ENCODE measurements around the gene COL16A1. TPM values are rescaled to one million over a fixed set of nuclear protein-coding genes. Genes with fewer than 3 reads are reported as not detected.

COL16A1 gene
- total and polyA plus RNA-seq, 2 of the 13 experiments (the other 11 are each of a cell fraction or from before 2014, with no cell fraction given): 4.3 to 12.2 TPM

GRCh38 chr1:31727195-31727594, 23.4 kb upstream of the COL16A1 start:
- WGBS (ENCODE audit: low lambda C conversion rate): 60% methylated on average over 11 of the region's 14 CpGs
- intact Hi-C loops (cut with micrococcal nuclease; ENCODE audit: unreplicated experiment) (no loop called here), in situ Hi-C loops (cut with HindIII; ENCODE audit: extremely low pct_ligation_motif_present, low pct_unique_long_range_greater_than_20kb) (no loop called here)
- ATAC-seq (no peak), FAIRE-seq (no peak), DNase-seq (ENCODE audit: low spot score) (no peak)
- Histone ChIP-seq H3K4me1 (ENCODE audit: insufficient read depth, low read length) (peaks cover 44% of the 10 kb centered on the region), H2AFZ (ENCODE audit: low read length) (no peak overlapping the region), H4K20me1 (ENCODE audit: insufficient read depth, low read length) (no peaks in the 10 kb centered on the region; the same call in 1 of the 2 replicates), H3K36me3 (replicated peaks in 1 of 2; ENCODE audit: control insufficient read depth in 1 of 2, insufficient read depth in 2 of 2, low read length in 2 of 2) (no peaks in the 10 kb centered on the region), H3K4me3 (replicated peaks in 1 of 3; ENCODE audit: insufficient read depth in 1 of 3, low read depth in 2 of 3, low read length in 3 of 3) (no peak overlapping the region), H3K79me2 (ENCODE audit: insufficient read depth, low read length) (no peaks in the 10 kb centered on the region), H3K27me3 (ENCODE audit: control insufficient read depth in 1 of 2, insufficient read depth in 2 of 2, low read length in 2 of 2) (peaks cover 3 to 37% of the 10 kb centered on the region in 2 experiments; a peak in 4 of 5 replicates), H3K9me3 (ENCODE audit: low read length) (no peaks in the 10 kb centered on the region), H3K9ac (ENCODE audit: insufficient read depth, low read depth, low read length) (no peak overlapping the region), H3K4me2 (ENCODE audit: low read depth, low read length) (no peak overlapping the region), H3K27ac (ENCODE audit: extremely low read length, insufficient read depth, low read length) (no peak overlapping the region)
- no TSS peak for BruUV-seq (replicated peaks)
- POLR2A ChIA-PET: no interaction called here
- TF ChIP-seq SRSF1 (optimal IDR thresholded peaks at IDR 0.05; ENCODE audit: low read depth, low read length) (no peak), U2AF1 (optimal IDR thresholded peaks at IDR 0.05; ENCODE audit: low read depth, low read length) (no peak), ATF3 (CRISPR knock-in tag; IDR thresholded peaks at IDR 0.05) (no peak), ZNF615 (CRISPR knock-in tag; IDR thresholded peaks at IDR 0.05; ENCODE audit: borderline replicate concordance) (no peak), ARID2 (CRISPR knock-in tag; IDR thresholded peaks at IDR 0.05; ENCODE audit: borderline replicate concordance) (no peak), RFXAP (CRISPR knock-in tag; IDR thresholded peaks at IDR 0.05; ENCODE audit: borderline replicate concordance) (no peak), NCOA5 (CRISPR knock-in tag; IDR thresholded peaks at IDR 0.05) (no peak), RFXANK (CRISPR knock-in tag; IDR thresholded peaks at IDR 0.05) (no peak), MED8 (CRISPR knock-in tag; IDR thresholded peaks at IDR 0.05; ENCODE audit: insufficient replicate concordance) (no peak), ZBTB21 (CRISPR knock-in tag; IDR thresholded peaks at IDR 0.05) (no peak), ZBTB7A (CRISPR knock-in tag; IDR thresholded peaks at IDR 0.05) (no peak), ZNF441 (CRISPR knock-in tag; IDR thresholded peaks at IDR 0.05; ENCODE audit: borderline replicate concordance) (no peak), CEBPB (IDR thresholded peaks at IDR 0.05; ENCODE audit: borderline replicate concordance, low read depth, low read length) (no peak), ZBTB3 (CRISPR knock-in tag; IDR thresholded peaks at IDR 0.05; ENCODE audit: borderline replicate concordance, low read depth) (no peak), ZNF44 (CRISPR knock-in tag; IDR thresholded peaks at IDR 0.05) (no peak)
- CTCF ChIA-PET (ENCODE audit: low intra/inter-chr PET ratio, low total read pairs): no interaction called here
